H9 (cell line): ENCODE results near the gene ATP6V1C2. TPM values are rescaled to one million over a fixed set of nuclear protein-coding genes. Genes with fewer than 3 reads are reported as not detected.
"Not testable (repeated sequence)": the region's sequence is repeated elsewhere in the genome, so short reads cannot be mapped to it uniquely, and the experiment has no call there.

Source experiments
- DNase-seq: peaks from one replicate; pipeline ENCODE4 v3.0.0-alpha.2; 2017
- H2AFZ ChIP-seq: one replicate; pipeline ENCODE4 v1.6.1; 2013; ENCODE audit warnings: mild to moderate bottlenecking, low read length, control low read depth, moderate library complexity
- H2AK5ac ChIP-seq: 2 replicates; pipeline ENCODE4 v1.6.1; 2013; ENCODE audit warnings: low read length, control low read depth, mixed read lengths; ENCODE audit not compliant: insufficient read length
- H2BK120ac ChIP-seq: one replicate; pipeline ENCODE4 v1.6.1; 2013; ENCODE audit warnings: low read depth, mild to moderate bottlenecking, low read length, control low read depth, inconsistent platforms; ENCODE audit not compliant: poor library complexity, severe bottlenecking
- H2BK12ac ChIP-seq: 2 replicates; pipeline ENCODE4 v1.6.1; 2013; ENCODE audit warnings: low read length, control low read depth, mixed read lengths, low read depth; ENCODE audit not compliant: insufficient read length
- H2BK15ac ChIP-seq: 2 replicates; pipeline ENCODE4 v1.6.1; 2013; ENCODE audit warnings: low read depth, low read length, control low read depth
- H2BK20ac ChIP-seq: one replicate; pipeline ENCODE4 v1.6.1; 2013; ENCODE audit warnings: low read depth, mild to moderate bottlenecking, low read length, control low read depth, inconsistent platforms; ENCODE audit not compliant: poor library complexity, severe bottlenecking
- H2BK5ac ChIP-seq: 2 replicates; pipeline ENCODE4 v1.6.1; 2013; ENCODE audit warnings: low read length, control low read depth, mixed read lengths; ENCODE audit not compliant: insufficient read length
- H3K14ac ChIP-seq: 2 replicates; pipeline ENCODE4 v1.6.1; 2013; ENCODE audit warnings: low read length, control low read depth; ENCODE audit not compliant: insufficient read depth
- H3K18ac ChIP-seq: 2 replicates; pipeline ENCODE4 v1.6.1; 2013; ENCODE audit warnings: low read depth, mild to moderate bottlenecking, mixed read lengths, low read length, control low read depth; ENCODE audit not compliant: insufficient read length
- H3K23ac ChIP-seq: 2 replicates; pipeline ENCODE4 v1.6.1; 2013; ENCODE audit warnings: low read length, control low read depth, mixed read lengths, low read depth; ENCODE audit not compliant: insufficient read length
- H3K23me2 ChIP-seq: 2 replicates; pipeline ENCODE4 v1.6.1; 2013; ENCODE audit warnings: low read depth, mild to moderate bottlenecking, mixed read lengths, low read length, control low read depth; ENCODE audit not compliant: insufficient read length, poor library complexity, severe bottlenecking
- H3K27ac ChIP-seq: 2 replicates; pipeline ENCODE4 v1.5.1; 2013; ENCODE audit warnings: low read length, control low read depth, mixed read lengths, low read depth; ENCODE audit not compliant: insufficient read length
- H3K27me3 ChIP-seq: 2 replicates; pipeline ENCODE4 v1.6.1; 2013; ENCODE audit warnings: low read length, control low read depth, inconsistent platforms; ENCODE audit not compliant: insufficient read depth
- H3K4ac ChIP-seq: 2 replicates; pipeline ENCODE4 v1.6.1; 2013; ENCODE audit warnings: low read depth, mild to moderate bottlenecking, control low read depth, inconsistent platforms, low read length, moderate library complexity
- H3K4me1 ChIP-seq: 2 replicates; pipeline ENCODE4 v1.6.1; 2013; ENCODE audit warnings: low read length, control low read depth, inconsistent platforms; ENCODE audit not compliant: insufficient read depth
- H3K4me2 ChIP-seq: 2 replicates; pipeline ENCODE4 v1.6.1; 2013; ENCODE audit warnings: low read length, control low read depth, mixed read lengths; ENCODE audit not compliant: insufficient read length, insufficient read depth
- H3K56ac ChIP-seq: 2 replicates; pipeline ENCODE4 v1.6.1; 2013; ENCODE audit warnings: low read depth, mild to moderate bottlenecking, mixed read lengths, low read length, control low read depth; ENCODE audit not compliant: insufficient read length
- H3K79me1 ChIP-seq: 2 replicates; pipeline ENCODE4 v1.6.1; 2013; ENCODE audit warnings: low read depth, mild to moderate bottlenecking, moderate library complexity, low read length, control low read depth, inconsistent platforms; ENCODE audit not compliant: insufficient read depth, poor library complexity, severe bottlenecking
- H3K79me2 ChIP-seq: 2 replicates; pipeline ENCODE4 v1.6.1; 2013; ENCODE audit warnings: low read length, control low read depth, inconsistent platforms; ENCODE audit not compliant: insufficient read depth
- H3K9ac ChIP-seq: 2 replicates; pipeline ENCODE4 v1.6.1; 2013; ENCODE audit warnings: low read length, control low read depth, mixed read lengths; ENCODE audit not compliant: insufficient read length; ENCODE audit errors: extremely low read depth
- H3K9me3 ChIP-seq: one replicate; pipeline ENCODE4 v1.6.1; 2013; ENCODE audit warnings: low read depth, low read length, inconsistent platforms; ENCODE audit not compliant: control insufficient read depth
- H3T11ph ChIP-seq: one replicate; pipeline ENCODE4 v1.6.1; 2013; ENCODE audit warnings: mild to moderate bottlenecking, low read length, control low read depth, inconsistent platforms
- H4K20me1 ChIP-seq: one replicate; pipeline ENCODE4 v1.6.1; 2013; ENCODE audit not compliant: control insufficient read depth, insufficient read length, insufficient read depth
- H4K5ac ChIP-seq: 2 replicates; pipeline ENCODE4 v1.6.1; 2013; ENCODE audit warnings: low read depth, mild to moderate bottlenecking, mixed read lengths, low read length, control low read depth; ENCODE audit not compliant: insufficient read length
- H4K8ac ChIP-seq: replicated peaks from 2 replicates; pipeline ENCODE4 v1.6.1; 2013; ENCODE audit warnings: low read length, control low read depth, mixed read lengths, low read depth; ENCODE audit not compliant: insufficient read length
- H4K91ac ChIP-seq: 2 replicates; pipeline ENCODE4 v1.6.1; 2013; ENCODE audit warnings: low read depth, mild to moderate bottlenecking, moderate library complexity, mixed read lengths, low read length, control low read depth; ENCODE audit not compliant: insufficient read length
- H3K27ac Mint-ChIP-seq, 3 experiments: 2 replicates in 2 of 3; 3 replicates in 1 of 3; pipeline ENCODE4 v1.8.0; 2020 to 2021; ENCODE audit warnings: mixed read lengths in 3 of 3, mild to moderate bottlenecking in 1 of 3, moderate library complexity in 1 of 3
- H3K27me3 Mint-ChIP-seq: 2 replicates; pipeline ENCODE4 v1.8.0; 2021; ENCODE audit warnings: low read depth, mild to moderate bottlenecking, moderate library complexity, mixed read lengths
- H3K36me3 Mint-ChIP-seq, 3 experiments: 2 replicates in 2 of 3; 3 replicates in 1 of 3; pipeline ENCODE4 v1.8.0; 2020 to 2021; ENCODE audit warnings: low read depth in 3 of 3, mixed read lengths in 3 of 3; ENCODE audit not compliant: insufficient read depth in 1 of 3
- H3K4me1 Mint-ChIP-seq, 2 experiments: 2 replicates each; pipeline ENCODE4 v1.8.0; 2020; ENCODE audit warnings: mixed read lengths in 2 of 2
- H3K4me3 Mint-ChIP-seq, 2 experiments: 2 replicates in 1 of 2; 3 replicates in 1 of 2; pipeline ENCODE4 v1.8.0; 2020 to 2021; ENCODE audit warnings: mild to moderate bottlenecking in 2 of 2, mixed read lengths in 2 of 2, moderate library complexity in 1 of 2
- H3K9me3 Mint-ChIP-seq, 2 experiments: 2 replicates in 1 of 2; 3 replicates in 1 of 2; pipeline ENCODE4 v1.8.0; 2020; ENCODE audit warnings: mild to moderate bottlenecking in 2 of 2, mixed read lengths in 2 of 2, moderate library complexity in 1 of 2
- CTCF ChIP-seq: fragments of 200-600 bp; sonication (generic); conservative IDR thresholded peaks from 3 replicates; pipeline ENCODE4 v1.8.0; 2021; ENCODE audit warnings: antibody characterized with exemption, mild to moderate bottlenecking
- WGBS: extraction: QIAGEN DNeasy Blood & Tissue Kit; methylation state at CpG from one replicate; pipeline ENCODE4 v1.1.7; 2013; ENCODE audit warnings: missing lambda C conversion rate, low lambda C conversion rate, mixed read lengths; ENCODE audit not compliant: insufficient read length; ENCODE audit errors: extremely low coverage; 5-methylcytosine and 5-hydroxymethylcytosine counted together
- total RNA-seq: library from RNA; stranded (reverse); gene quantifications from 2 replicates; pipeline ENCODE4 v1.2.1, GENCODE V29; 2021

The ATP6V1C2 gene
- total RNA-seq, 1 experiment from 2014 or later, result 1.2 TPM

GRCh38 chr2:10802657-10803056, 81.2 kb downstream of the ATP6V1C2 start:
- peaks cover 28% of the 10 kb centered on the region for H3K79me2 ChIP-seq
- no peak overlapping the region for H3K18ac ChIP-seq
- no peak overlapping the region for H3T11ph ChIP-seq
- Mint-ChIP-seq H3K9me3 (no peaks in the 10 kb centered on the region), H3K4me1 (peaks cover 4 to 12% of the 10 kb centered on the region in 2 experiments), H3K4me3 (no peak overlapping the region), H3K27me3 (no peaks in the 10 kb centered on the region), H3K36me3 (peaks cover 23 to 46% (median 45%) of the 10 kb centered on the region in 3 experiments; a peak in 6 of 7 replicates), H3K27ac (peak overlapping the region in 2 of 3 experiments; percentile 72 to 79; a peak in 3 of 7 replicates)
- H3K4me1 ChIP-seq, result no peaks in the 10 kb centered on the region; the same call in 1 of the 2 replicates
- no peaks in the 10 kb centered on the region for H3K23me2 ChIP-seq
- H3K14ac ChIP-seq, result no peak overlapping the region
- H2BK120ac ChIP-seq, result no peak overlapping the region
- H2BK12ac ChIP-seq, result no peak overlapping the region
- no peak overlapping the region for H3K4me2 ChIP-seq
- H3K9me3 ChIP-seq, result no peaks in the 10 kb centered on the region
- H3K9ac ChIP-seq, result no peak overlapping the region
- H2BK5ac ChIP-seq, result no peak overlapping the region
- no peak overlapping the region for H4K8ac ChIP-seq
- H4K5ac ChIP-seq, result no peak overlapping the region
- no peaks in the 10 kb centered on the region for H4K20me1 ChIP-seq
- H4K91ac ChIP-seq, result no peak overlapping the region
- H2BK20ac ChIP-seq, result no peak overlapping the region
- H3K56ac ChIP-seq, result no peak overlapping the region
- H3K23ac ChIP-seq, result no peak overlapping the region
- no peak overlapping the region for H2BK15ac ChIP-seq
- H2AK5ac ChIP-seq, result no peak overlapping the region
- TF ChIP-seq CTCF, result no peak
- no peak overlapping the region for H3K4ac ChIP-seq
- no CpG with 5 or more reads among the region's 8 CpGs for WGBS
- no peak for DNase-seq
- no peak overlapping the region for H3K27ac ChIP-seq
- no peaks in the 10 kb centered on the region for H3K27me3 ChIP-seq
- no peak overlapping the region for H2AFZ ChIP-seq
- peaks cover 14% of the 10 kb centered on the region for H3K79me1 ChIP-seq

- H3K4me1 Mint-ChIP-seq, result peaks cover 19 to 25% of the 10 kb centered on the region in 2 experiments
- H2BK12ac ChIP-seq, H4K5ac ChIP-seq, H2BK120ac ChIP-seq, DNase-seq, H3T11ph ChIP-seq, H2BK15ac ChIP-seq, H2AK5ac ChIP-seq, H3K9me3 Mint-ChIP-seq, H2AFZ ChIP-seq, H3K4ac ChIP-seq, H3K4me3 Mint-ChIP-seq, H2BK20ac ChIP-seq, H2BK5ac ChIP-seq, H3K4me2 ChIP-seq, H3K27me3 Mint-ChIP-seq, H3K23ac ChIP-seq, H3K9me3 ChIP-seq, H3K23me2 ChIP-seq, H3K14ac ChIP-seq, H3K27me3 ChIP-seq, H4K8ac ChIP-seq, H4K20me1 ChIP-seq, H3K56ac ChIP-seq, H3K9ac ChIP-seq, H3K27ac Mint-ChIP-seq, H3K4me1 ChIP-seq, H3K27ac ChIP-seq, H3K18ac ChIP-seq, H4K91ac ChIP-seq: not testable (repeated sequence)
- H3K79me2 ChIP-seq, result peaks cover 58% of the 10 kb centered on the region
- no CpG with 5 or more reads among the region's 6 CpGs for WGBS
- peaks cover 26 to 35% (median 33%) of the 10 kb centered on the region in 3 experiments; a peak in 6 of 7 replicates for H3K36me3 Mint-ChIP-seq
- H3K79me1 ChIP-seq, result peaks cover 14% of the 10 kb centered on the region
These were observed 84.6 kb downstream of the ATP6V1C2 start for GRCh38 chr2:10805990-10806389.
